ENCODE measurements around the gene FLT4.

- TF ChIP-seq CTCF (optimal IDR thresholded peaks at IDR 0.05 in 1 of 3, IDR thresholded peaks at IDR 0.05 in 1 of 3, conservative IDR thresholded peaks at IDR 0.05 in 1 of 3; ENCODE audit: extremely low read depth in 1 of 3, insufficient read depth in 2 of 3, low read length in 3 of 3) (no peak), EZH2 (IDR thresholded peaks at IDR 0.05; ENCODE audit: low read length) (no peak)
Measured at GRCh38 chr5:180589771-180590542, 59.4 kb downstream of the FLT4 start.
